IMR-90 (cell line): Measurements from ENCODE around the gene C1QTNF1. TPM values are rescaled to one million over a fixed set of nuclear protein-coding genes. Genes with fewer than 3 reads are reported as not detected.

ENCODE experiments used
- ATAC-seq: fragments of 200-7000 bp; cut with Tn5 transposase; 2 replicates; pipeline ENCODE4 v1.9.1; 2020; ENCODE audit warnings: low read depth, mild to moderate bottlenecking, moderate library complexity
- BruUV-seq: library from RNA; stranded (reverse); fragments of 400-500 nt; replicated peaks from 2 replicates; lab custom pipeline; 2021; lab: Mats Ljungman, UMichigan
- CTCF ChIA-PET: fragments of 300-600 bp; formaldehyde crosslinking; extraction: SDS; loops from one replicate; lab custom pipeline; 2021; ENCODE audit warnings: antibody characterized with exemption; lab: Yijun Ruan, JAX
- POLR2A ChIA-PET: fragments of 300-600 bp; sonication (Branson Sonifier 250); formaldehyde crosslinking; loops from one replicate; lab custom pipeline; 2022; ENCODE audit warnings: antibody characterized with exemption; ENCODE audit not compliant: unreplicated experiment; lab: Charles Lee
- DNase-seq: peaks from one replicate; pipeline ENCODE4 v3.0.0; 2013
- H2AFZ ChIP-seq: replicated peaks from 2 replicates; pipeline ENCODE3; 2013; ENCODE audit warnings: low read length, mild to moderate bottlenecking; ENCODE audit not compliant: poor library complexity
- H2AK5ac ChIP-seq: 2 replicates; pipeline ENCODE4 v1.6.1; 2013; ENCODE audit warnings: low read depth, low read length, inconsistent platforms
- H2AK9ac ChIP-seq: replicated peaks from 2 replicates; pipeline ENCODE3; 2013; ENCODE audit warnings: mild to moderate bottlenecking, low read depth, low read length, moderate library complexity; ENCODE audit not compliant: poor library complexity
- H2BK120ac ChIP-seq: 2 replicates; pipeline ENCODE4 v1.6.1; 2013; ENCODE audit warnings: low read depth, low read length, inconsistent platforms
- H2BK15ac ChIP-seq: 3 replicates; pipeline ENCODE4 v1.6.1; 2013; ENCODE audit warnings: low read depth, low read length, inconsistent platforms
- H2BK20ac ChIP-seq: 2 replicates; pipeline ENCODE4 v1.6.1; 2013; ENCODE audit warnings: low read depth, mild to moderate bottlenecking, inconsistent platforms, low read length, moderate library complexity
- H2BK5ac ChIP-seq: 2 replicates; pipeline ENCODE4 v1.6.1; 2013; ENCODE audit warnings: mild to moderate bottlenecking, low read depth, low read length, inconsistent platforms; ENCODE audit not compliant: poor library complexity, severe bottlenecking
- H3K14ac ChIP-seq: replicated peaks from 2 replicates; pipeline ENCODE4 v1.6.1; 2013; ENCODE audit warnings: low read depth, low read length, inconsistent platforms
- H3K18ac ChIP-seq: 2 replicates; pipeline ENCODE4 v1.6.1; 2013; ENCODE audit warnings: low read depth, low read length, control low read depth
- H3K23ac ChIP-seq: 2 replicates; pipeline ENCODE4 v1.6.1; 2013; ENCODE audit warnings: low read depth, low read length, inconsistent platforms
- H3K27ac ChIP-seq: 2 replicates; pipeline ENCODE4 v1.5.1; 2013; ENCODE audit warnings: mild to moderate bottlenecking, control low read depth, low read length; ENCODE audit not compliant: insufficient read depth
- H3K27me3 ChIP-seq: 2 replicates; pipeline ENCODE4 v1.6.1; 2013; ENCODE audit warnings: low read length; ENCODE audit not compliant: control insufficient read depth, insufficient read depth
- H3K36me3 ChIP-seq: 2 replicates; pipeline ENCODE4 v1.6.1; 2013; ENCODE audit warnings: low read length, mixed read lengths; ENCODE audit not compliant: control insufficient read depth, insufficient read depth
- H3K4ac ChIP-seq: 2 replicates; pipeline ENCODE4 v1.6.1; 2013; ENCODE audit warnings: low read depth, low read length, inconsistent platforms
- H3K4me1 ChIP-seq: 2 replicates; pipeline ENCODE4 v1.6.1; 2013; ENCODE audit warnings: low read length, mixed read lengths; ENCODE audit not compliant: control insufficient read depth, insufficient read depth
- H3K4me2 ChIP-seq: 2 replicates; pipeline ENCODE4 v1.6.1; 2013; ENCODE audit warnings: low read depth, mild to moderate bottlenecking, control low read depth, low read length, moderate library complexity
- H3K4me3 ChIP-seq: 2 replicates; pipeline ENCODE4 v1.5.1; 2013; ENCODE audit warnings: low read depth, mild to moderate bottlenecking, control low read depth, low read length, moderate library complexity; ENCODE audit not compliant: insufficient read depth
- H3K56ac ChIP-seq: 2 replicates; pipeline ENCODE4 v1.6.1; 2013; ENCODE audit warnings: low read length, inconsistent platforms; ENCODE audit not compliant: insufficient read depth; ENCODE audit errors: extremely low read depth
- H3K79me1 ChIP-seq, 2 experiments: 2 replicates each; pipeline ENCODE4 v1.6.1; 2013; ENCODE audit warnings: low read length in 2 of 2, inconsistent platforms in 1 of 2, low read depth in 1 of 2
- H3K9ac ChIP-seq: 2 replicates; pipeline ENCODE4 v1.6.1; 2013; ENCODE audit warnings: low read depth, low read length, control low read depth
- H3K9me1 ChIP-seq: 2 replicates; pipeline ENCODE4 v1.6.1; 2013; ENCODE audit warnings: low read length, inconsistent platforms; ENCODE audit not compliant: insufficient read depth
- H3K9me3 ChIP-seq: 2 replicates; pipeline ENCODE4 v1.6.1; 2013; ENCODE audit warnings: low read length; ENCODE audit not compliant: control insufficient read depth, insufficient read depth
- H4K20me1 ChIP-seq: 2 replicates; pipeline ENCODE4 v1.6.1; 2013; ENCODE audit warnings: low read length, inconsistent platforms; ENCODE audit not compliant: insufficient read depth
- H4K5ac ChIP-seq: 2 replicates; pipeline ENCODE4 v1.6.1; 2013; ENCODE audit warnings: mild to moderate bottlenecking, low read depth, low read length, control low read depth
- H4K8ac ChIP-seq, 2 experiments: 2 replicates each; pipeline ENCODE4 v1.6.1; 2013; ENCODE audit warnings: low read depth in 2 of 2, low read length in 2 of 2, control low read depth in 1 of 2, inconsistent platforms in 1 of 2
- H4K91ac ChIP-seq: 2 replicates; pipeline ENCODE4 v1.6.1; 2013; ENCODE audit warnings: low read depth, low read length, inconsistent platforms; ENCODE audit not compliant: insufficient read depth
- BHLHE40 ChIP-seq: fragments of 150-350 bp; IDR thresholded peaks from 2 replicates; pipeline ENCODE4 v1.6.1; 2016; ENCODE audit warnings: mild to moderate bottlenecking, low read depth, low read length
- CEBPB ChIP-seq: IDR thresholded peaks from 2 replicates; pipeline ENCODE4 v1.6.1; 2012; ENCODE audit warnings: low read depth, low read length, improper control_type of control experiment
- CHD1 ChIP-seq: IDR thresholded peaks from 2 replicates; pipeline ENCODE4 v1.6.1; 2012; ENCODE audit warnings: low read depth, low read length, improper control_type of control experiment
- CTCF ChIP-seq: conservative IDR thresholded peaks from 2 replicates; pipeline ENCODE4 v1.5.1; 2012; ENCODE audit warnings: mild to moderate bottlenecking, low read depth, low read length, improper control_type of control experiment
- ELK1 ChIP-seq: fragments of 150-350 bp; IDR thresholded peaks from 2 replicates; pipeline ENCODE4 v1.6.1; 2016; ENCODE audit warnings: low read depth, mild to moderate bottlenecking, low read length, moderate library complexity, borderline replicate concordance
- FOS ChIP-seq: fragments of 150-350 bp; IDR thresholded peaks from 2 replicates; pipeline ENCODE4 v1.6.1; 2016; ENCODE audit warnings: low read depth, low read length
- MAFK ChIP-seq: IDR thresholded peaks from 2 replicates; pipeline ENCODE4 v1.6.1; 2012; ENCODE audit warnings: low read depth, low read length, improper control_type of control experiment
- MAZ ChIP-seq: IDR thresholded peaks from 2 replicates; pipeline ENCODE4 v1.6.1; 2012; ENCODE audit warnings: low read depth, mild to moderate bottlenecking, low read length, improper control_type of control experiment, moderate library complexity, borderline replicate concordance
- MXI1 ChIP-seq: IDR thresholded peaks from 2 replicates; pipeline ENCODE4 v1.6.1; 2012; ENCODE audit warnings: low read depth, mild to moderate bottlenecking, low read length, moderate library complexity, borderline replicate concordance
- NFE2L2 ChIP-seq: fragments of 150-350 bp; IDR thresholded peaks from 2 replicates; pipeline ENCODE4 v1.6.1; 2016; ENCODE audit warnings: low read depth, mild to moderate bottlenecking, low read length
- POLR2A ChIP-seq: IDR thresholded peaks from 2 replicates; pipeline ENCODE4 v1.6.1; 2012; ENCODE audit warnings: mild to moderate bottlenecking, low read depth, low read length
- RAD21 ChIP-seq: IDR thresholded peaks from 2 replicates; pipeline ENCODE4 v1.6.1; 2012; ENCODE audit warnings: low read length, improper control_type of control experiment
- RCOR1 ChIP-seq: IDR thresholded peaks from 2 replicates; pipeline ENCODE4 v1.6.1; 2012; ENCODE audit warnings: mild to moderate bottlenecking, low read length, improper control_type of control experiment; ENCODE audit not compliant: insufficient replicate concordance
- SMC3 ChIP-seq: fragments of 150-350 bp; IDR thresholded peaks from 2 replicates; pipeline ENCODE4 v1.6.1; 2016; ENCODE audit warnings: low read depth, mild to moderate bottlenecking, antibody characterized with exemption, low read length, moderate library complexity
- USF2 ChIP-seq: fragments of 150-350 bp; IDR thresholded peaks from 2 replicates; pipeline ENCODE4 v1.6.1; 2017; ENCODE audit warnings: mild to moderate bottlenecking, antibody characterized with exemption, low read length, low read depth
- WGBS, 2 experiments: methylation state at CpG; one replicate each; pipeline versions ENCODE4 v1.1.5 to v1.1.7; 2013; ENCODE audit warnings: missing lambda C conversion rate in 2 of 2; ENCODE audit not compliant: insufficient read length in 1 of 2; ENCODE audit errors: extremely low coverage in 2 of 2; 5-methylcytosine and 5-hydroxymethylcytosine counted together
- dilution Hi-C: fragments of 300-500 bp; cut with HindIII; formaldehyde crosslinking; loops from one replicate; pipeline ENCODE4 v1.14.3; 2018; ENCODE audit warnings: low sequenced_read_pairs; ENCODE audit not compliant: unreplicated experiment
- in situ Hi-C: fragments of 300-500 bp; cut with MboI; formaldehyde crosslinking; loops from 3 replicates; pipeline ENCODE4 v1.14.3; 2019; ENCODE audit warnings: low sequenced_read_pairs, inconsistent platforms, mixed read lengths
- intact Hi-C: fragments of 100-400 bp; cut with micrococcal nuclease; formaldehyde crosslinking; loops from 2 replicates; pipeline ENCODE4 v1.10.0; 2022
- polyA plus RNA-seq, 3 experiments: library from polyadenylated mRNA; depleted of rRNA; stranded (reverse); fragments of >200 nt; gene quantifications; 2 replicates each; pipeline ENCODE4 v1.2.3, GENCODE V29; 2012; ENCODE audit warnings: low replicate concordance in 1 of 3
- total RNA-seq: library from RNA; depleted of rRNA; stranded (reverse); fragments of >200 nt; gene quantifications from 2 replicates; pipeline ENCODE4 v1.2.3, GENCODE V29; 2012

Gene C1QTNF1
- total and polyA plus RNA-seq, 2 of the 4 experiments (the other 2 are of a cell fraction) = 3.4 to 8.4 TPM

- CTCF ChIA-PET = interaction anchor here (1.2 to 1.4 kb wide), 2 partner anchors 9 to 11 kb away, joined by 4 to 5 read pairs; no protein-coding TSS in a partner anchor
- BruUV-seq = no TSS peak
- no peak for TF ChIP-seq MXI1
- TF ChIP-seq NFE2L2 = no peak
- no peak for TF ChIP-seq POLR2A
- TF ChIP-seq SMC3 = no peak
- TF ChIP-seq MAZ = no peak
- TF ChIP-seq MAFK = no peak
- TF ChIP-seq USF2 = no peak
- TF ChIP-seq BHLHE40 = no peak
- no peak for TF ChIP-seq RAD21
- no peak for TF ChIP-seq FOS
- no peak for TF ChIP-seq RCOR1
- no peak for TF ChIP-seq ELK1
- TF ChIP-seq CEBPB = no peak
- no peak for TF ChIP-seq CTCF
- TF ChIP-seq CHD1 = no peak
Measured at GRCh38 chr17:79054200-79054960, 30.4 kb downstream of the C1QTNF1 start.

More at GRCh38 chr17:79054200-79054960, 30.4 kb downstream of the C1QTNF1 start:
- Histone ChIP-seq H2AK5ac (no peak overlapping the region), H2BK120ac (no peak overlapping the region), H4K91ac (no peak overlapping the region), H3K56ac (no peak overlapping the region), H3K27ac (no peak overlapping the region), H3K9ac (no peak overlapping the region), H3K9me3 (peaks cover 2% of the 10 kb centered on the region; the same call in 1 of the 2 replicates), H3K14ac (no peak overlapping the region), H2AFZ (no peak overlapping the region), H2BK20ac (no peak overlapping the region), H2BK5ac (no peak overlapping the region), H4K20me1 (no peaks in the 10 kb centered on the region; the same call in 1 of the 2 replicates), H2AK9ac (no peak overlapping the region), H3K27me3 (no peaks in the 10 kb centered on the region), H4K5ac (no peak overlapping the region), H3K4me3 (no peak overlapping the region), H3K36me3 (no peaks in the 10 kb centered on the region), H4K8ac (no peak overlapping the region), H3K4me2 (no peak overlapping the region), H3K18ac (no peak overlapping the region), H3K9me1 (peaks cover 7% of the 10 kb centered on the region; the same call in 1 of the 2 replicates), H3K4ac (no peak overlapping the region), H2BK15ac (no peak overlapping the region), H3K23ac (no peak overlapping the region), H3K4me1 (no peaks in the 10 kb centered on the region), H3K79me1 (no peaks in the 10 kb centered on the region)
- WGBS, 2 experiments = no CpG with 5 or more reads among the region's 2 CpGs
- in situ Hi-C loops = no loop called here
- intact Hi-C loops = no loop called here
- no peak for DNase-seq
- POLR2A ChIA-PET = no interaction called here
- dilution Hi-C loops = no loop called here
- no peak for ATAC-seq
